Transverse colon (tissue), 4 donors: Measurements from ENCODE around the gene CD47.

Source experiments
- CTCF ChIP-seq, 5 experiments: fragments of 200-600 bp in 3 of 5; fragments of 450-650 bp in 2 of 5; sonication (generic) in 3 of 5; IDR thresholded peaks; 1 replicate in 2 of 5; 2 replicates in 3 of 5; pipeline ENCODE4 v1.5.1; 2016 to 2017; ENCODE audit warnings: antibody characterized with exemption in 5 of 5, inconsistent platforms in 3 of 5, mild to moderate bottlenecking in 2 of 5, moderate library complexity in 1 of 5
- POLR2A ChIP-seq: fragments of 450-650 bp; IDR thresholded peaks from one replicate; pipeline ENCODE4 v1.6.1; 2016; ENCODE audit warnings: antibody characterized with exemption, mild to moderate bottlenecking, moderate library complexity
- POLR2AphosphoS5 ChIP-seq, 3 donors: sonication (generic); formaldehyde crosslinking; IDR thresholded peaks; one replicate each; pipeline ENCODE4 v1.6.1; 2016; ENCODE audit warnings: antibody characterized with exemption in 3 of 3

GRCh38 chr3:108097322-108098002, 6.6 kb upstream of the CD47 start:
- TF ChIP-seq POLR2A (no peak), CTCF (IDR thresholded peaks at IDR 0.05) (no peak), POLR2AphosphoS5 (IDR thresholded peaks at IDR 0.05) (no peak)
